GM12878 (cell line): Measurements from ENCODE around the gene PKDREJ. TPM values are rescaled to one million over a fixed set of nuclear protein-coding genes. Genes with fewer than 3 reads are reported as not detected.

Experiments used
- ATF7 ChIP-seq: fragments of 450-650 bp; IDR thresholded peaks from 2 replicates; pipeline ENCODE4 v1.6.1; 2016; ENCODE audit warnings: low read depth, mild to moderate bottlenecking
- BMI1 ChIP-seq: fragments of 450-650 bp; IDR thresholded peaks from 2 replicates; pipeline ENCODE4 v1.6.1; 2016; ENCODE audit warnings: mild to moderate bottlenecking, moderate library complexity, borderline replicate concordance
- CBFB ChIP-seq: IDR thresholded peaks from 2 replicates; pipeline ENCODE4 v1.6.1; 2016; ENCODE audit warnings: antibody characterized with exemption, low read depth
- ESRRA ChIP-seq: IDR thresholded peaks from 2 replicates; pipeline ENCODE4 v1.6.1; 2012; ENCODE audit warnings: mild to moderate bottlenecking, low read length, improper control_type of control experiment
- FOXM1 ChIP-seq: IDR thresholded peaks from 2 replicates; pipeline ENCODE4 v1.6.1; 2012; ENCODE audit warnings: low read depth, mild to moderate bottlenecking, inconsistent platforms, low read length, moderate library complexity
- GABPA ChIP-seq: IDR thresholded peaks from 2 replicates; pipeline ENCODE4 v1.6.1; 2014; ENCODE audit warnings: antibody characterized with exemption, low read depth, mild to moderate bottlenecking, inconsistent platforms
- HDAC6 ChIP-seq: fragments of 200-600 bp; sonication (generic); IDR thresholded peaks from one replicate; pipeline ENCODE4 v1.8.0; 2017; ENCODE audit warnings: antibody characterized with exemption; ENCODE audit not compliant: unreplicated experiment
- MEF2B ChIP-seq: fragments of 450-650 bp; IDR thresholded peaks from 2 replicates; pipeline ENCODE4 v1.6.1; 2018; ENCODE audit warnings: mild to moderate bottlenecking, moderate library complexity; ENCODE audit not compliant: partially characterized antibody, poor library complexity, severe bottlenecking
- MYB ChIP-seq: fragments of 150-350 bp; IDR thresholded peaks from 2 replicates; pipeline ENCODE4 v1.6.1; 2014; ENCODE audit warnings: mild to moderate bottlenecking, low read depth, low read length, borderline replicate concordance
- NRF1 ChIP-seq: conservative IDR thresholded peaks from 2 replicates; pipeline ENCODE4 v1.6.1; 2011; ENCODE audit warnings: mild to moderate bottlenecking, low read depth, low read length, improper control_type of control experiment
- PAX8 ChIP-seq: fragments of 450-650 bp; IDR thresholded peaks from 2 replicates; pipeline ENCODE4 v1.6.1; 2017; ENCODE audit warnings: mild to moderate bottlenecking, moderate library complexity
- PML ChIP-seq: IDR thresholded peaks from 2 replicates; pipeline ENCODE4 v1.6.1; 2012; ENCODE audit warnings: low read length, inconsistent platforms
- POLR2AphosphoS5 ChIP-seq: IDR thresholded peaks from 2 replicates; pipeline ENCODE4 v1.6.1; 2011; ENCODE audit warnings: mild to moderate bottlenecking, low read length, inconsistent platforms
- RB1 ChIP-seq: fragments of 450-650 bp; formaldehyde crosslinking; IDR thresholded peaks from 2 replicates; pipeline ENCODE4 v1.6.1; 2017; ENCODE audit warnings: mild to moderate bottlenecking, borderline replicate concordance
- RCOR1 ChIP-seq: conservative IDR thresholded peaks from 2 replicates; pipeline ENCODE4 v1.6.1; 2012; ENCODE audit warnings: low read depth, low read length, improper control_type of control experiment
- RELA ChIP-seq: fragments of 450-650 bp; IDR thresholded peaks from 2 replicates; pipeline ENCODE4 v1.8.0; 2014; ENCODE audit warnings: borderline replicate concordance; ENCODE audit not compliant: partially characterized antibody
- SIX5 ChIP-seq: IDR thresholded peaks from 2 replicates; pipeline ENCODE4 v1.6.1; 2011; ENCODE audit warnings: mild to moderate bottlenecking, low read depth, low read length, moderate library complexity; ENCODE audit not compliant: severe bottlenecking
- SMARCA5 ChIP-seq: fragments of 450-650 bp; IDR thresholded peaks from 2 replicates; pipeline ENCODE4 v1.6.1; 2017; ENCODE audit warnings: mild to moderate bottlenecking
- SP1 ChIP-seq: IDR thresholded peaks from one replicate; pipeline ENCODE4 v1.6.1; 2011; ENCODE audit warnings: low read depth, low read length
- TCF7 ChIP-seq: IDR thresholded peaks from 2 replicates; pipeline ENCODE4 v1.6.1; 2014; ENCODE audit warnings: antibody characterized with exemption, borderline replicate concordance
- ZNF622 ChIP-seq: fragments of 450-650 bp; IDR thresholded peaks from 2 replicates; pipeline ENCODE4 v1.6.1; 2017; ENCODE audit warnings: mild to moderate bottlenecking, inconsistent platforms
- ZZZ3 ChIP-seq: IDR thresholded peaks from 2 replicates; pipeline ENCODE4 v1.6.1; 2011; ENCODE audit warnings: low read depth; ENCODE audit not compliant: control insufficient read depth, insufficient read length
- polyA plus RNA-seq, 11 experiments: library from polyadenylated mRNA; depleted of rRNA in 4 of 11; unstranded in 6 of 11; stranded (reverse) in 5 of 11; fragments of >200 nt; fragmentation: Nextera tagmentation in 4 of 11; fragmentation: Illumina TruSeq in 1 of 11; extraction: Ambion mirVana in 4 of 11; extraction: Trizol in 1 of 11; gene quantifications; 1 replicate in 1 of 11; 2 replicates in 10 of 11; pipeline versions ENCODE4 v1.2.1 to v1.2.3, GENCODE V29; 2011 to 2016; ENCODE audit warnings: inconsistent platforms in 2 of 11, missing spikeins in 2 of 11, low read depth in 1 of 11
- total RNA-seq, 4 experiments: library from RNA; depleted of rRNA in 3 of 4; stranded (reverse); fragments of >200 nt in 3 of 4; fragmentation: Illumina TruSeq in 1 of 4; extraction: Trizol in 1 of 4; gene quantifications; 2 replicates each; pipeline versions ENCODE4 v1.2.1 to v1.2.3, GENCODE V29; 2013 to 2021
- TF ChIP-seq, protein P1 (sequence below): fragments of 450-650 bp; IDR thresholded peaks from 2 replicates; pipeline ENCODE4 v1.6.1; 2017; ENCODE audit warnings: antibody characterized with exemption, mild to moderate bottlenecking, moderate library complexity
- TF ChIP-seq, protein P2 (sequence below): IDR thresholded peaks from 2 replicates; pipeline ENCODE4 v1.6.1; 2012; ENCODE audit warnings: mild to moderate bottlenecking, low read depth, low read length
- TF ChIP-seq, protein P3 (sequence below): IDR thresholded peaks from 2 replicates; pipeline ENCODE4 v1.6.1; 2011; ENCODE audit warnings: mild to moderate bottlenecking, low read depth, low read length, moderate library complexity; ENCODE audit not compliant: insufficient replicate concordance

The PKDREJ gene
- total and polyA plus RNA-seq, 10 of the 15 experiments (the other 5 are each of a cell fraction or from before 2014, with no cell fraction given): 0.02 to 0.03 TPM; not detected in 8

DNA sequence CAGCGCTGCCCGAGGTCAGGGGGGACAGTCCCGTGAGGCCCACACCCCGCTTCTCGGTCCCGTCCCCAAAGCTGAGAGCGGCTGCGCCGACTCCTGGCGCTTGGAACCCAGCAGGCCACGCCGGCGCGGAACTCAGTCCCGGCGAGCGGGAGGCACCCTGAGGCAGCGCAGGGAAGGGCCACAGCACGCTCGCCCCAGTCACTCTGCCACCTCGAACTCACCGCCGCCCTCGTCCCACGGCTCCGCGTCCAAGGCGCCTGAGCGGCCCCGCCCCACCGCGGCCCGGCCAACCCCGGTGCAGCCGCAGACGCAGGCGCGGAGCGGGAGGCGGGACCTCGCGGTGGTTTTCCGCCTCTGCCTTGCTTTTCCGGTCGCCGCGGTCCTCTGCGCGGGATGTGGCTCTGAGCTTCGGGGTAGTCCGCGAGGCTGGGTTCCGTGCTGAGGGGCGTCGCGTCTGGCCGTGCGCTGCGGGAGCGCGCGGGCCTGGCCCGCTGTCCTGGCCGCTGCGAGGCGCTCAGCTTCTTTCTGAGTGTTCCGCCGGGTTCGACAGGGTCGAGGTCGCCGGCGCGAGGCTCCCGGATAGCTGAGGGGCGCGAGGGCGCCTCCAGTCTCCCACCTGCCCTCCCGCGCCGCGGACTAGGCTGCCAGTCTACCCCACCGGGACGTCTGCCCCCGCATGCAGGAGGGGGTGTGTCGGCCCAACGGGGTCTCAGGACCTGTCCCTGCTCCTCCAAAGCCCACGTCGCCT, 12.9 kb downstream of the PKDREJ start, which contains the start of gene CDPF1 (continued):
- TF ChIP-seq, protein P1, sequence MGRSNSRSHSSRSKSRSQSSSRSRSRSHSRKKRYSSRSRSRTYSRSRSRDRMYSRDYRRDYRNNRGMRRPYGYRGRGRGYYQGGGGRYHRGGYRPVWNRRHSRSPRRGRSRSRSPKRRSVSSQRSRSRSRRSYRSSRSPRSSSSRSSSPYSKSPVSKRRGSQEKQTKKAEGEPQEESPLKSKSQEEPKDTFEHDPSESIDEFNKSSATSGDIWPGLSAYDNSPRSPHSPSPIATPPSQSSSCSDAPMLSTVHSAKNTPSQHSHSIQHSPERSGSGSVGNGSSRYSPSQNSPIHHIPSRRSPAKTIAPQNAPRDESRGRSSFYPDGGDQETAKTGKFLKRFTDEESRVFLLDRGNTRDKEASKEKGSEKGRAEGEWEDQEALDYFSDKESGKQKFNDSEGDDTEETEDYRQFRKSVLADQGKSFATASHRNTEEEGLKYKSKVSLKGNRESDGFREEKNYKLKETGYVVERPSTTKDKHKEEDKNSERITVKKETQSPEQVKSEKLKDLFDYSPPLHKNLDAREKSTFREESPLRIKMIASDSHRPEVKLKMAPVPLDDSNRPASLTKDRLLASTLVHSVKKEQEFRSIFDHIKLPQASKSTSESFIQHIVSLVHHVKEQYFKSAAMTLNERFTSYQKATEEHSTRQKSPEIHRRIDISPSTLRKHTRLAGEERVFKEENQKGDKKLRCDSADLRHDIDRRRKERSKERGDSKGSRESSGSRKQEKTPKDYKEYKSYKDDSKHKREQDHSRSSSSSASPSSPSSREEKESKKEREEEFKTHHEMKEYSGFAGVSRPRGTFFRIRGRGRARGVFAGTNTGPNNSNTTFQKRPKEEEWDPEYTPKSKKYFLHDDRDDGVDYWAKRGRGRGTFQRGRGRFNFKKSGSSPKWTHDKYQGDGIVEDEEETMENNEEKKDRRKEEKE: no peak
- TF ChIP-seq HDAC6: no peak
- TF ChIP-seq PML: peak; percentile 87; the same call in 1 of the 2 replicates
- TF ChIP-seq PAX8: no peak
- TF ChIP-seq FOXM1: no peak
- no peak for TF ChIP-seq ESRRA
- TF ChIP-seq BMI1: no peak
- TF ChIP-seq ZZZ3: no peak
- peak; percentile 63; the same call in 1 of the 2 replicates for TF ChIP-seq RB1
- no peak for TF ChIP-seq ZNF622
- peak; percentile 65 for TF ChIP-seq NRF1
- no peak for TF ChIP-seq ATF7
- peak; percentile 77 for TF ChIP-seq GABPA
- no peak for TF ChIP-seq MYB
- 0 out of 2 replicates have a peak, but pooled peaks have one; percentile 61 for TF ChIP-seq CBFB
- no peak for TF ChIP-seq MEF2B
- no peak for TF ChIP-seq TCF7
- no peak for TF ChIP-seq SIX5
- TF ChIP-seq, protein P2, sequence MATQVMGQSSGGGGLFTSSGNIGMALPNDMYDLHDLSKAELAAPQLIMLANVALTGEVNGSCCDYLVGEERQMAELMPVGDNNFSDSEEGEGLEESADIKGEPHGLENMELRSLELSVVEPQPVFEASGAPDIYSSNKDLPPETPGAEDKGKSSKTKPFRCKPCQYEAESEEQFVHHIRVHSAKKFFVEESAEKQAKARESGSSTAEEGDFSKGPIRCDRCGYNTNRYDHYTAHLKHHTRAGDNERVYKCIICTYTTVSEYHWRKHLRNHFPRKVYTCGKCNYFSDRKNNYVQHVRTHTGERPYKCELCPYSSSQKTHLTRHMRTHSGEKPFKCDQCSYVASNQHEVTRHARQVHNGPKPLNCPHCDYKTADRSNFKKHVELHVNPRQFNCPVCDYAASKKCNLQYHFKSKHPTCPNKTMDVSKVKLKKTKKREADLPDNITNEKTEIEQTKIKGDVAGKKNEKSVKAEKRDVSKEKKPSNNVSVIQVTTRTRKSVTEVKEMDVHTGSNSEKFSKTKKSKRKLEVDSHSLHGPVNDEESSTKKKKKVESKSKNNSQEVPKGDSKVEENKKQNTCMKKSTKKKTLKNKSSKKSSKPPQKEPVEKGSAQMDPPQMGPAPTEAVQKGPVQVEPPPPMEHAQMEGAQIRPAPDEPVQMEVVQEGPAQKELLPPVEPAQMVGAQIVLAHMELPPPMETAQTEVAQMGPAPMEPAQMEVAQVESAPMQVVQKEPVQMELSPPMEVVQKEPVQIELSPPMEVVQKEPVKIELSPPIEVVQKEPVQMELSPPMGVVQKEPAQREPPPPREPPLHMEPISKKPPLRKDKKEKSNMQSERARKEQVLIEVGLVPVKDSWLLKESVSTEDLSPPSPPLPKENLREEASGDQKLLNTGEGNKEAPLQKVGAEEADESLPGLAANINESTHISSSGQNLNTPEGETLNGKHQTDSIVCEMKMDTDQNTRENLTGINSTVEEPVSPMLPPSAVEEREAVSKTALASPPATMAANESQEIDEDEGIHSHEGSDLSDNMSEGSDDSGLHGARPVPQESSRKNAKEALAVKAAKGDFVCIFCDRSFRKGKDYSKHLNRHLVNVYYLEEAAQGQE: no peak
- peak; percentile 72 for TF ChIP-seq RELA
- TF ChIP-seq, protein P3, sequence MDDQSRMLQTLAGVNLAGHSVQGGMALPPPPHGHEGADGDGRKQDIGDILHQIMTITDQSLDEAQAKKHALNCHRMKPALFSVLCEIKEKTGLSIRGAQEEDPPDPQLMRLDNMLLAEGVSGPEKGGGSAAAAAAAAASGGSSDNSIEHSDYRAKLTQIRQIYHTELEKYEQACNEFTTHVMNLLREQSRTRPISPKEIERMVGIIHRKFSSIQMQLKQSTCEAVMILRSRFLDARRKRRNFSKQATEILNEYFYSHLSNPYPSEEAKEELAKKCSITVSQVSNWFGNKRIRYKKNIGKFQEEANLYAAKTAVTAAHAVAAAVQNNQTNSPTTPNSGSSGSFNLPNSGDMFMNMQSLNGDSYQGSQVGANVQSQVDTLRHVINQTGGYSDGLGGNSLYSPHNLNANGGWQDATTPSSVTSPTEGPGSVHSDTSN: no peak
- TF ChIP-seq SP1: no peak
- TF ChIP-seq RCOR1: no peak
- TF ChIP-seq SMARCA5: peak; percentile 60; the same call in 1 of the 2 replicates
- peak; percentile 88 for TF ChIP-seq POLR2AphosphoS5
